HUES6 (cell line): ENCODE measurements around the gene VCP.
A peak's percentile ranks its signal among the peaks of the same experiment; 100 is the strongest.

Source experiments
- H3K27ac ChIP-seq: 2 replicates; pipeline ENCODE4 v1.7.0; 2013; ENCODE audit warnings: low read depth, mild to moderate bottlenecking, low read length, inconsistent platforms
- H3K27me3 ChIP-seq: 2 replicates; pipeline ENCODE4 v1.6.1; 2013; ENCODE audit warnings: low read length; ENCODE audit not compliant: control insufficient read depth, insufficient read depth
- H3K36me3 ChIP-seq: 2 replicates; pipeline ENCODE4 v1.6.1; 2013; ENCODE audit warnings: low read length; ENCODE audit not compliant: control insufficient read depth, insufficient read depth
- H3K4me1 ChIP-seq: 2 replicates; pipeline ENCODE4 v1.6.1; 2013; ENCODE audit warnings: low read length; ENCODE audit not compliant: control insufficient read depth, insufficient read depth
- H3K4me3 ChIP-seq: 2 replicates; pipeline ENCODE4 v1.5.1; 2013; ENCODE audit warnings: low read depth, low read length
- H3K9ac ChIP-seq: one replicate; pipeline ENCODE4 v1.6.1; 2013; ENCODE audit warnings: mild to moderate bottlenecking, low read length
- H3K9me3 ChIP-seq: 2 replicates; pipeline ENCODE4 v1.6.1; 2013; ENCODE audit warnings: low read depth, low read length; ENCODE audit not compliant: control insufficient read depth, insufficient read depth

The VCP gene

GRCh38 chr9:35110327-35110761, 37.9 kb upstream of the VCP start:
- peaks cover 30% of the 10 kb centered on the region for H3K4me1 ChIP-seq
- peak overlapping the region; percentile 74 for H3K4me3 ChIP-seq
- H3K9me3 ChIP-seq = no peaks in the 10 kb centered on the region
- H3K27me3 ChIP-seq = no peaks in the 10 kb centered on the region
- H3K27ac ChIP-seq = no peak overlapping the region
- no peak overlapping the region for H3K9ac ChIP-seq
- H3K36me3 ChIP-seq = peaks cover 20% of the 10 kb centered on the region; the same call in 1 of the 2 replicates

DNA sequence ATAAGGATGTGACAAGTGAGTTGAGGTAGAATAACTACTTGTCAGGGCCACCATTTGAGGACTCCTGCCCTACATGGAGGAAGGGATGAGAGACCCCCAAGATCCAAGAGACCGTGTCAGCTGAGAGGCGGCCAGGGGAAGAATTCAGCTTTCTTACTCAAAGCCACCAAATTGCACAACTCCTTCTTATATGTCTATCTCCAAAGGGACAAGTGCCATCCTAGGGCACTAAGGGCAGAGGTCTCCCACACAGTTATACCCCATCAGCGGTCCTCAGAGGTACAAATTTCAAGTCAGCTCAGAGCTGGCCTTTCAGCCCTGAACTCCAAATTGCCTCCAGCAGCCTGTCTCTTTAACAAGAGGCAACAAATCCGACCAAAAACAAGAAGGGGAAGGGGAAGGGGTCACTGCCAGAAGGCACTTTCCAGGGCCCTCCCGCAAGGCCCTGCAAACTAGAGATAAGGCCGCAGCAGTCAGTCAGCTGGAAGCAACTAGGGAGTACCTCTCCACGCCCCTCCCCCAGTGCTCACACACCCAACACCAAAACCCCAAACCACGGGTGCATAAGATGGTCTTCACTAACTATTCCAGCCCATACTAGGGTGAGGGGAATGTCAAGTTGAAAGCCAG, 36.6 kb upstream of the VCP start:
- no peaks in the 10 kb centered on the region for H3K9me3 ChIP-seq
- H3K36me3 ChIP-seq = peaks cover 25% of the 10 kb centered on the region; the same call in 1 of the 2 replicates
- no peak overlapping the region for H3K9ac ChIP-seq
- H3K4me3 ChIP-seq = no peak overlapping the region
- no peak overlapping the region for H3K27ac ChIP-seq
- H3K27me3 ChIP-seq = no peaks in the 10 kb centered on the region
- peaks cover 24% of the 10 kb centered on the region for H3K4me1 ChIP-seq

DNA sequence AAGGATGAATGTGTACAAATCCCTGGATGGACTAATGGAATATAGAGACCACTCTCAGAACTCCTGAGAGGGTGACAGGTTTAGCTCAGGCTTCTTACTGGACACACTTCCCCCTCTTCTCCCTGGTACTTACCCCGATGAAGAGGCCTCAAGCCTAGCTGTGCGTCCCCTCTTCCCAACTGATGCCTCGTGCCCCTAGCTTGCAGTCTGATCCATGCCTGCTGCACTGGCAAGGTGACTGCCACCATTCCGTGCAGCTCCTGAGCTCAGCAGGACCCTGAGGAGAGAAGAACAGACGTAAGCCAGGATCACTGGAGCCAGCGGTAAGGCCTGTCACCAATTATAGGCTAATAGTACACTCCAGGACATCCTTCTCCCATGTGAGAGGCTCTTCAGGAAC, 36.0 kb upstream of the VCP start:
- H3K4me3 ChIP-seq = no peak overlapping the region
- H3K9me3 ChIP-seq = no peaks in the 10 kb centered on the region
- H3K36me3 ChIP-seq = peaks cover 25% of the 10 kb centered on the region; the same call in 1 of the 2 replicates
- H3K4me1 ChIP-seq = peaks cover 24% of the 10 kb centered on the region
- no peak overlapping the region for H3K9ac ChIP-seq
- H3K27ac ChIP-seq = no peak overlapping the region
- H3K27me3 ChIP-seq = no peaks in the 10 kb centered on the region

GRCh38 chr9:35107297-35108290, 35.2 kb upstream of the VCP start:
- H3K36me3 ChIP-seq = peaks cover 25% of the 10 kb centered on the region; the same call in 1 of the 2 replicates
- peaks cover 21% of the 10 kb centered on the region for H3K4me1 ChIP-seq
- no peaks in the 10 kb centered on the region for H3K27me3 ChIP-seq
- no peak overlapping the region for H3K27ac ChIP-seq
- no peaks in the 10 kb centered on the region for H3K9me3 ChIP-seq
- H3K4me3 ChIP-seq = no peak overlapping the region
- H3K9ac ChIP-seq = no peak overlapping the region

DNA sequence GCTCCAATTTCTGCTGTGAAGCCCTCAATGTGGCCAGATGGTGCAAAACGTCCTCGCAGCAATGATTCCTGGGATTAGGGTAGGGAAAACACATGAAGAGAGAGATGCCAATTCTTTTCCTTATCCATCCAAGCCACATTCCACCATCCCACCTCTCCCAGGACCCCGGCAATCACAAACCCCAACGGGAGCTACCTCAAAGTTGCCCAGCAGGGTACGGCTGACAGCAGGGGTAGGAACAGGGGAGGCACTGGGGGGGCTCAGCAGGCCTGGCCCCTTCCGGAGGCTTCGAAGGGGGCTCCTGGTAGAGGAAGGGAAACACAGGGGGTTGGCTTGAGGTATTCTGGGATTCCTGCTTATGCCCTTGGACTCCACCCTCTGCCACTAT, 33.9 kb upstream of the VCP start:
- H3K4me3 ChIP-seq = no peak overlapping the region
- H3K9ac ChIP-seq = no peak overlapping the region
- no peaks in the 10 kb centered on the region for H3K27me3 ChIP-seq
- H3K36me3 ChIP-seq = peaks cover 32% of the 10 kb centered on the region
- H3K4me1 ChIP-seq = peaks cover 18% of the 10 kb centered on the region
- H3K9me3 ChIP-seq = no peaks in the 10 kb centered on the region
- no peak overlapping the region for H3K27ac ChIP-seq

DNA sequence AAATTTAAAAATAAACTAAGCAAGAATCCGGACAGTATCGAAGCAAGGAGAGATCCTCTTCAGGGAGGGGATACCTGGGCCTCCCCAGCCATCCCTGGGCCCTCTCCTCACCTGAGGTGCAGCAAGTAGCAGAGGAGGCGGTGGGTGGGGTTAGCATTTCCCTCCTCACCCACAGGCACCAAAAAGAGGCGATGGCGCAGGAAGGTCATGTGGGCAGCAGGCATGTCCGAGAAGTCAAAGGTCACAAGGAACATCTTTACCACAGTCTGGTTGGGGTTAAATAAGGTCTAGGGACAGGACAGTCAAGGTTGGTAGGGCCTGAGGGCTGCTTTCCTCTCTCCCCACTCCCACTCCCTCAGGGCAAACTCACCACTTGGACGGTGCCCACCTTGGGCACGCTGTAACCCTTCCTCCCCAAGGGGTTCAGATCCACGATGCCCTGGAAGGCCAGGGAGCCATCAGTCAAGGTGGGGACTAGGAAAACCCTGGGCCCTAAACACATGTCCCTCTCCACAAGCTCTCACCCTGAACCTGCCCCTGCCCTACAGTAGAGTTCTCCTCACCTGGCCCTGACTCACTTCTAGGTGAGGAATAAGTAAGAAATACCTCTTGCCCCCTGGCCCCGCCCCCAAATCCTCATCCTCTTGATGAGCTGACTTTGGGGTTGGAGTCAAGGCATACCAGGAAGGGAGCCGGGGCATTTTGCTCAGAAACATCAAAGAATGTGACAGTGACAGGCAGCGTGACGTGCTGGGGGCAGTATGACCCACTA, 33.3 kb upstream of the VCP start:
- Histone ChIP-seq H3K4me3 (no peak overlapping the region), H3K27me3 (no peaks in the 10 kb centered on the region), H3K4me1 (peaks cover 16% of the 10 kb centered on the region), H3K9ac (no peak overlapping the region), H3K9me3 (no peaks in the 10 kb centered on the region), H3K27ac (no peak overlapping the region), H3K36me3 (peaks cover 38% of the 10 kb centered on the region)

DNA sequence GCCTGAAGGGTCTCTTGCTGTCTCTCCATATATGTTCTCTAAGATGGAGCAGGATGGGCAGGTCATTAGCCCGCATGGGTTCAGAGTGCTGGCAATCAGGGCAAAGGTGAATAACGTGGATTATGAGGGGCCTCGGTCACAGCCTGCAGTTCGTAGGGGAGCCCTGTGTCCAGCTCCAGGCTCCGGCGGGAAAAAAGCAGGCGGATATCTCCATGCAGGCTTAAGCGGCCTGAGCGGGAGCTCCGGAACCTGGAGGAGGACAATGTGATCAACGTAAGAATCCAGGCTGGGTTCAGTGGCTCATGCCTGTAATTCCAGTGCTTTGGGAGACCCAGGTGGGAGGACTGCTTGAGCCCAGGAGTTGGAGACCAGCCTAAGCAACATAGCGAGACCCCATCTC, 32.7 kb upstream of the VCP start:
- H3K9me3 ChIP-seq = no peaks in the 10 kb centered on the region
- H3K4me1 ChIP-seq = peaks cover 10% of the 10 kb centered on the region
- no peaks in the 10 kb centered on the region for H3K27me3 ChIP-seq
- peaks cover 45% of the 10 kb centered on the region for H3K36me3 ChIP-seq
- H3K4me3 ChIP-seq = no peak overlapping the region
- H3K9ac ChIP-seq = no peak overlapping the region
- no peak overlapping the region for H3K27ac ChIP-seq

- no peak overlapping the region for H3K9ac ChIP-seq
- no peaks in the 10 kb centered on the region for H3K9me3 ChIP-seq
- H3K36me3 ChIP-seq = peaks cover 50% of the 10 kb centered on the region
- H3K27ac ChIP-seq = no peak overlapping the region
- H3K27me3 ChIP-seq = no peaks in the 10 kb centered on the region
- H3K4me1 ChIP-seq = peaks cover 9% of the 10 kb centered on the region
- H3K4me3 ChIP-seq = no peak overlapping the region
These were observed 32.2 kb upstream of the VCP start for GRCh38 chr9:35104586-35104985.

- Histone ChIP-seq H3K36me3 (peaks cover 54% of the 10 kb centered on the region), H3K27me3 (no peaks in the 10 kb centered on the region), H3K4me3 (peak overlapping the region; percentile 63), H3K4me1 (peaks cover 9% of the 10 kb centered on the region), H3K9ac (peak overlapping the region; percentile 92), H3K27ac (peak overlapping the region; percentile 76), H3K9me3 (no peaks in the 10 kb centered on the region)
These were observed 31.3 kb upstream of the VCP start for GRCh38 chr9:35103660-35104191.

DNA sequence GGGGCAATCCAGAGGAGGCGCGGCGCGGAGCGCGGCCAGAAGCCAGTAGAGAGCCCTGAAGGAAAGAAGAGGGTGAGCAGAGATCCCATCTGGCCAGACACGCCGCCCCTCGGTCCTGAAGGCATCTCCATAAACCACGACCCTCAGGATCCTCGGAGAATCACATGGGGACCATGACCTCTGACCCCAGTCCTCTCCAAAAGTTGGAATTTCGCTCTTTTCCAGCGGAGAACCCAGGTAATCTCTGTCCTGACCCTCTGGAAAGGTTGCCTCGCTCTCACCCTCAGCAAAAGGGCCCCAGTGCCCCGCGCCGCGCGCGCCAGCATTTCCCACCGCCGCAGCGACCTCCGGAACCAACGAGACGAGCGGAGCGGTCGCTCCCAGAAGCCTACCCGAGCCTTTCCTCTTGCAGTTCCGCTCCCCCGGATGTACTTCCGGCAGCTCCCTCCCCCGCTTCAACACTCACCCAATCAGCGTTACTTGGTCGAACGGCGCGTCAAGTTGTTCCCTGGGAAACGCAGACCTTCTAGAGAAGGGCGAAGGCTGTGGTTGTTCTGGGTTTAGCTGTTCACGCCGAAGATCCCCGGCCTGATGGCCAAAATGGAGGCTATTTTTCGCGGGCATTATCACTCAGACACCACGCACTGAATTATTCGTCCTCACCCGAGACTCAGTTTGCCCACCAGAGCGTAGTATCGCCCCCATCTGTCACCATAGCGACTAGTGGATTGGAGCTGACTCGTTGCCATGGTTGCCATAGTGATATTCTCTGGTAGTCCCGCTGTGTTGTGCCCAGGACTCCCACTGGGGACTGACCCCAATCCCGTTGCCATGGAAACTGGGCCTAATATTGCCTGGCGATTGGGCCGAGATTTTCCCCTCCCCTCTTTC, 30.6 kb upstream of the VCP start, which contains the start of gene STOML2:
Gene STOML2 (minus strand): TSS at position 363 of the 891 bp plus-strand sequence. CDS start 37 bp downstream, at position 326.
- Histone ChIP-seq H3K4me3 (peak within 1 kb of the TSS; percentile 63), H3K4me1 (peaks cover 9% of the 10 kb centered on the region), H3K27ac (peak within 1 kb of the TSS; percentile 76)

More for the DNA sequence above, 30.6 kb upstream of the VCP start, which contains the start of gene STOML2:
- H3K9me3 ChIP-seq = no peaks in the 10 kb centered on the region
- no peaks in the 10 kb centered on the region for H3K27me3 ChIP-seq
- H3K36me3 ChIP-seq = peaks cover 50% of the 10 kb centered on the region
- H3K9ac ChIP-seq = peak within 1 kb of the TSS; percentile 92
